K562 (cell line): ENCODE data around the gene UBE2G2. TPM values are rescaled to one million over a fixed set of nuclear protein-coding genes. Genes with fewer than 3 reads are reported as not detected.

Experiments
- ATAC-seq: fragments of 200-7000 bp; cut with Tn5 transposase; 3 replicates; pipeline ENCODE4 v1.9.1; 2020; ENCODE audit warnings: moderate library complexity
- BruUV-seq: library from RNA; stranded (reverse); fragments of 400-500 nt; replicated peaks from 2 replicates; lab custom pipeline; 2021; lab: Mats Ljungman, UMichigan
- CTCF ChIA-PET: fragments of 300-600 bp; formaldehyde crosslinking; extraction: SDS; loops from one replicate; lab custom pipeline; 2021; ENCODE audit warnings: low intra/inter-chr PET ratio; lab: Yijun Ruan, JAX
- POLR2A ChIA-PET: fragments of 300-600, 350-650 bp; sonication (Branson Sonifier 250); formaldehyde crosslinking; extraction: SDS; loops from one replicate; lab custom pipeline; 2021; ENCODE audit warnings: antibody characterized with exemption, inconsistent platforms; lab: Yijun Ruan, JAX
- DNase-seq, 4 experiments: peaks; one replicate each; pipeline versions ENCODE4 v3.0.0 to v3.0.0-alpha.2; 2011 to 2018; ENCODE audit warnings: low spot score in 3 of 4, mixed read lengths in 3 of 4; ENCODE audit errors: extremely low read depth in 1 of 4
- FAIRE-seq: peaks from 2 replicates; lab custom pipeline; 2011; peaks lifted over from hg19 to GRCh38; lab: Jason Lieb, UNC
- H2AFZ ChIP-seq: 2 replicates; pipeline ENCODE4 v1.6.0; 2011; ENCODE audit warnings: low read depth, low read length, control low read depth, inconsistent platforms
- H3K27ac ChIP-seq: fragments of 200-600 bp; 3 replicates; pipeline ENCODE4 v1.8.0; 2011; ENCODE audit warnings: low read depth, mild to moderate bottlenecking, control low read depth, inconsistent platforms, low read length, moderate library complexity, mixed read lengths; ENCODE audit errors: extremely low read depth
- H3K27me3 ChIP-seq, 2 experiments: fragments of 300-600 bp in 1 of 2; 2 replicates in 1 of 2; 3 replicates in 1 of 2; pipeline versions ENCODE4 v1.6.0 to v1.8.0; 2011; ENCODE audit warnings: inconsistent platforms in 2 of 2, low read length in 2 of 2, mild to moderate bottlenecking in 1 of 2, mixed read lengths in 1 of 2, moderate library complexity in 1 of 2; ENCODE audit not compliant: control insufficient read depth in 2 of 2, insufficient read depth in 2 of 2
- H3K36me3 ChIP-seq: fragments of 300-600 bp; 3 replicates; pipeline ENCODE4 v1.8.0; 2011; ENCODE audit warnings: mild to moderate bottlenecking, low read length, inconsistent platforms; ENCODE audit not compliant: control insufficient read depth, insufficient read depth
- H3K4me1 ChIP-seq, 2 experiments: fragments of 200-600 bp in 1 of 2; replicated peaks in 1 of 2; 2 replicates in 1 of 2; 3 replicates in 1 of 2; pipeline versions ENCODE4 v1.5.1 to v1.8.0; 2011; ENCODE audit warnings: inconsistent platforms in 2 of 2, low read length in 2 of 2, mild to moderate bottlenecking in 1 of 2, mixed read lengths in 1 of 2, moderate library complexity in 1 of 2; ENCODE audit not compliant: control insufficient read depth in 2 of 2, insufficient read depth in 2 of 2
- H3K4me2 ChIP-seq: 2 replicates; pipeline ENCODE4 v1.6.1; 2011; ENCODE audit warnings: low read length, control low read depth, inconsistent platforms, mixed read lengths; ENCODE audit not compliant: insufficient read depth
- H3K4me3 ChIP-seq: fragments of 200-600 bp; sonication (generic), shearing (Covaris generic); 2 replicates; pipeline ENCODE4 v1.5.1; 2016; ENCODE audit warnings: control low read depth, inconsistent platforms
- H3K79me2 ChIP-seq: fragments of 200-600 bp; 3 replicates; pipeline ENCODE4 v1.8.0; 2011; ENCODE audit warnings: low read length, inconsistent platforms; ENCODE audit not compliant: control insufficient read depth, insufficient read depth
- H3K9ac ChIP-seq, 2 experiments: 2 replicates each; pipeline versions ENCODE4 v1.6.0 to v1.6.1; 2011; ENCODE audit warnings: low read depth in 2 of 2, low read length in 2 of 2, control low read depth in 1 of 2, inconsistent platforms in 1 of 2, mild to moderate bottlenecking in 1 of 2, mixed read lengths in 1 of 2; ENCODE audit not compliant: insufficient read depth in 1 of 2
- H3K9me1 ChIP-seq: one replicate; pipeline ENCODE4 v1.6.0; 2011; ENCODE audit warnings: inconsistent platforms, mild to moderate bottlenecking, low read length, moderate library complexity; ENCODE audit not compliant: control insufficient read depth, insufficient read depth
- H3K9me3 ChIP-seq: replicated peaks from 2 replicates; pipeline ENCODE4 v1.5.1; 2011; ENCODE audit warnings: low read depth, low read length, inconsistent platforms; ENCODE audit not compliant: control insufficient read depth, insufficient read depth
- H4K20me1 ChIP-seq: replicated peaks from 2 replicates; pipeline ENCODE4 v1.6.1; 2011; ENCODE audit warnings: low read length, inconsistent platforms, mixed read lengths; ENCODE audit not compliant: control insufficient read depth, insufficient read depth
- ATF1 ChIP-seq, 2 experiments: fragments of 450-650 bp in 1 of 2; IDR thresholded peaks; 2 replicates each; pipeline ENCODE4 v1.6.1; 2016; ENCODE audit warnings: missing compliant biosample characterization in 1 of 2, missing genetic modification characterization in 1 of 2
- CBX8 ChIP-seq: fragments of 200-600 bp; sonication (generic); IDR thresholded peaks from 2 replicates; pipeline ENCODE4 v1.6.1; 2012; ENCODE audit warnings: borderline replicate concordance, mixed run types, low read depth, mild to moderate bottlenecking, moderate library complexity, mixed read lengths, low read length, control low read depth, inconsistent platforms; ENCODE audit not compliant: poor library complexity, severe bottlenecking; ENCODE audit errors: extremely low read depth
- NFIC ChIP-seq: fragments of 450-650 bp; IDR thresholded peaks from 2 replicates; pipeline ENCODE4 v1.6.1; 2017; ENCODE audit warnings: mild to moderate bottlenecking, inconsistent platforms
- POLR2G ChIP-seq: fragments of 200-400 bp; formaldehyde crosslinking; IDR thresholded peaks from 2 replicates; pipeline ENCODE4 v1.6.1; 2017; ENCODE audit warnings: low read depth, mild to moderate bottlenecking, antibody characterized with exemption, low read length, moderate library complexity
- RBFOX2 ChIP-seq: fragments of 200-400 bp; formaldehyde crosslinking; IDR thresholded peaks from 2 replicates; pipeline ENCODE4 v1.6.1; 2017; ENCODE audit warnings: low read depth, mild to moderate bottlenecking, low read length, moderate library complexity
- SMC3 ChIP-seq: conservative IDR thresholded peaks from 2 replicates; pipeline ENCODE4 v1.6.1; 2011; ENCODE audit warnings: low read depth, low read length, improper control_type of control experiment; ENCODE audit not compliant: insufficient read depth
- STAG1 ChIP-seq: sonication (generic); formaldehyde crosslinking; IDR thresholded peaks from 2 replicates; pipeline ENCODE4 v1.5.0; 2020; ENCODE audit warnings: missing genetic modification reagents, borderline replicate concordance
- ZNF12 ChIP-seq: sonication (generic); formaldehyde crosslinking; IDR thresholded peaks from 2 replicates; pipeline ENCODE4 v1.4.0; 2020; ENCODE audit warnings: mild to moderate bottlenecking, missing genetic modification reagents
- WGBS: fragments of 100-300 bp; shearing (Covaris generic); methylation state at CpG from one replicate; pipeline ENCODE4 v1.1.6; 2016; ENCODE audit warnings: low coverage, mixed read lengths; ENCODE audit not compliant: insufficient coverage; ENCODE audit errors: missing lambda C conversion rate; 5-methylcytosine and 5-hydroxymethylcytosine counted together
- in situ Hi-C: fragments of 300-500 bp; cut with MboI; formaldehyde crosslinking; loops from 4 replicates; pipeline ENCODE4 v1.15.0; 2018; ENCODE audit warnings: inconsistent platforms, mixed read lengths
- intact Hi-C: fragments of 100-400 bp; cut with micrococcal nuclease; formaldehyde crosslinking; loops from 2 replicates; pipeline ENCODE4 v1.14.2; 2022
- polyA plus RNA-seq, 8 experiments: library from polyadenylated mRNA; depleted of rRNA in 4 of 8; stranded (reverse) in 5 of 8; unstranded in 3 of 8; fragments of >200 nt; fragmentation: Nextera tagmentation in 2 of 8; fragmentation: Illumina TruSeq in 1 of 8; extraction: Ambion mirVana in 2 of 8; extraction: Trizol in 1 of 8; gene quantifications; 2 replicates each; pipeline versions ENCODE4 v1.2.1 to v1.2.3, GENCODE V29; 2011 to 2014; ENCODE audit warnings: inconsistent platforms in 1 of 8, missing spikeins in 1 of 8
- total RNA-seq, 7 experiments: library from RNA; depleted of rRNA in 6 of 7; stranded (reverse); fragments of >200 nt in 6 of 7; fragmentation: Illumina TruSeq in 2 of 7; extraction: Trizol in 2 of 7; gene quantifications; 2 replicates each; pipeline versions ENCODE4 v1.2.1 to v1.2.3, GENCODE V29; 2011 to 2021; ENCODE audit warnings: low replicate concordance in 1 of 7
- TF ChIP-seq, protein P1 (sequence below): fragments of 250-450 bp; sonication (Bioruptor Pico); IDR thresholded peaks from 2 replicates; pipeline ENCODE4 v1.5.0; 2021
- TF ChIP-seq, protein P2 (sequence below): fragments of 450-650 bp; IDR thresholded peaks from 2 replicates; pipeline ENCODE4 v1.6.1; 2016; ENCODE audit warnings: missing biosample characterization, missing genetic modification characterization

UBE2G2 gene
- total and polyA plus RNA-seq, 9 of the 15 experiments (the other 6 are each of a cell fraction or from before 2014, with no cell fraction given) = 47.5 to 225 (median 140) TPM

DNA sequence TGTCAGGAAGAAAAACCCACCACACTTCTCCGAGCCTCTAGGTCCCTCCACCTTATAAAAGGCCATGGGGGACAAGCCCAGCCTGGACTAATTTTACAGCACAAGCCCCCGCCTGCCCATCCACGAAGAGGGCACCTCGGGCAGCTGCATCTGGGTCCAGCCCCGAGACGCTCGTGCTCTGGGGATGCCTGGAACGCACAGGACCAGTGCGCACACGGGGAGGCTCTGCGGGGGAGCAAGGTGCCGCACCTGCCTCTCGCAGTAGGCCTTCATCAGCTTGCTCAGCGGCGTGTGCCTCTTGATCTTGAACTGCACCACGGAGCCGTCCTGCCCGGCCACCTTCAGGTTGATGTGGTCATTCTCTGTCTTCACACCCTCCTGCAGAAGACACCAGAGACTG lies 12.1 kb upstream of the UBE2G2 start:
- intact Hi-C loops = no loop called here
- H3K4me2 ChIP-seq = no peak overlapping the region
- no TSS peak for BruUV-seq
- DNase-seq = no peak
- in situ Hi-C loops = no loop called here
- ATAC-seq = no peak
- no peak; the same call in 1 of the 2 replicates for TF ChIP-seq RBFOX2
- TF ChIP-seq POLR2G = peak; percentile 37; the same call in 1 of the 2 replicates
- TF ChIP-seq, all 486 proteins: peak for 1
- no peaks in the 10 kb centered on the region for H3K9me3 ChIP-seq
- H3K9ac ChIP-seq = peak overlapping the region in 1 of 2 experiments; percentile 73; a peak in 2 of 4 replicates
- no peak for FAIRE-seq
- no peaks in the 10 kb centered on the region for H3K27me3 ChIP-seq
- ChIA-PET CTCF (no interaction called here), POLR2A (interaction anchor here (2.0 to 2.5 kb wide), 2 partner anchors 10 to 11 kb away, joined by 10 to 33 read pairs; partner anchors contain the start of gene UBE2G2)
- H3K4me3 ChIP-seq = no peak overlapping the region
- peaks cover 0 to 57% of the 10 kb centered on the region in 2 experiments; a peak in 4 of 5 replicates for H3K4me1 ChIP-seq
- H2AFZ ChIP-seq = no peak overlapping the region
- no peak overlapping the region for H3K27ac ChIP-seq
- H3K79me2 ChIP-seq = peaks cover 76% of the 10 kb centered on the region
- H4K20me1 ChIP-seq = peaks cover 25% of the 10 kb centered on the region; the same call in 1 of the 2 replicates
- H3K36me3 ChIP-seq = peaks cover 55% of the 10 kb centered on the region; the same call in 2 of the 3 replicates
- WGBS = 96% methylated on average over 15 of the region's 18 CpGs
- peaks cover 15% of the 10 kb centered on the region for H3K9me1 ChIP-seq

GRCh38 chr21:44813149-44813548 lies 11.5 kb upstream of the UBE2G2 start:
- BruUV-seq = no TSS peak
- no peaks in the 10 kb centered on the region for H3K9me3 ChIP-seq
- no peak overlapping the region for H3K27ac ChIP-seq
- H3K4me3 ChIP-seq = no peak overlapping the region
- H3K27me3 ChIP-seq = no peaks in the 10 kb centered on the region
- WGBS = 88% methylated on average over 10 of the region's 10 CpGs
- H2AFZ ChIP-seq = no peak overlapping the region
- in situ Hi-C loops (no loop called here), intact Hi-C loops (no loop called here)
- H3K79me2 ChIP-seq = peaks cover 71% of the 10 kb centered on the region
- H4K20me1 ChIP-seq = peaks cover 25% of the 10 kb centered on the region; the same call in 1 of the 2 replicates
- ChIA-PET POLR2A (interaction anchor here (0.9 to 2.0 kb wide), 3 partner anchors 10 to 121 kb away, joined by 3 to 10 read pairs (median 4); partner anchors contain the start of gene PTTG1IP), CTCF (no interaction called here)
- no peak for FAIRE-seq
- peak overlapping the region in 1 of 2 experiments; percentile 19; a peak in 1 of 4 replicates for H3K9ac ChIP-seq
- H3K4me1 ChIP-seq = peaks cover 0 to 51% of the 10 kb centered on the region in 2 experiments; a peak in 3 of 5 replicates
- H3K36me3 ChIP-seq = peaks cover 59% of the 10 kb centered on the region; the same call in 2 of the 3 replicates
- no peak for ATAC-seq
- no peak for TF ChIP-seq SMC3
- no peak for TF ChIP-seq ATF1 (CRISPR knock-in tag; IDR thresholded peaks at IDR 0.05)
- no peak for TF ChIP-seq ATF1 (tag; IDR thresholded peaks at IDR 0.05)
- TF ChIP-seq NFIC = no peak
- no peak for TF ChIP-seq CBX8
- TF ChIP-seq, protein P1, sequence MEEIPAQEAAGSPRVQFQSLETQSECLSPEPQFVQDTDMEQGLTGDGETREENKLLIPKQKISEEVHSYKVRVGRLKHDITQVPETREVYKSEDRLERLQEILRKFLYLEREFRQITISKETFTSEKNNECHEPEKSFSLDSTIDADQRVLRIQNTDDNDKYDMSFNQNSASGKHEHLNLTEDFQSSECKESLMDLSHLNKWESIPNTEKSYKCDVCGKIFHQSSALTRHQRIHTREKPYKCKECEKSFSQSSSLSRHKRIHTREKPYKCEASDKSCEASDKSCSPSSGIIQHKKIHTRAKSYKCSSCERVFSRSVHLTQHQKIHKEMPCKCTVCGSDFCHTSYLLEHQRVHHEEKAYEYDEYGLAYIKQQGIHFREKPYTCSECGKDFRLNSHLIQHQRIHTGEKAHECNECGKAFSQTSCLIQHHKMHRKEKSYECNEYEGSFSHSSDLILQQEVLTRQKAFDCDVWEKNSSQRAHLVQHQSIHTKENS (CRISPR knock-in tag) = no peak
- TF ChIP-seq ZNF12 (CRISPR knock-in tag) = no peak
- TF ChIP-seq, protein P2, sequence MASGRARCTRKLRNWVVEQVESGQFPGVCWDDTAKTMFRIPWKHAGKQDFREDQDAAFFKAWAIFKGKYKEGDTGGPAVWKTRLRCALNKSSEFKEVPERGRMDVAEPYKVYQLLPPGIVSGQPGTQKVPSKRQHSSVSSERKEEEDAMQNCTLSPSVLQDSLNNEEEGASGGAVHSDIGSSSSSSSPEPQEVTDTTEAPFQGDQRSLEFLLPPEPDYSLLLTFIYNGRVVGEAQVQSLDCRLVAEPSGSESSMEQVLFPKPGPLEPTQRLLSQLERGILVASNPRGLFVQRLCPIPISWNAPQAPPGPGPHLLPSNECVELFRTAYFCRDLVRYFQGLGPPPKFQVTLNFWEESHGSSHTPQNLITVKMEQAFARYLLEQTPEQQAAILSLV (tag) = no peak
- peak; percentile 54 for TF ChIP-seq RBFOX2
- TF ChIP-seq STAG1 (CRISPR knock-in tag) = no peak
- H3K9me1 ChIP-seq = peaks cover 15% of the 10 kb centered on the region
- H3K4me2 ChIP-seq = no peak overlapping the region
- DNase-seq = no peak
